NCI-H2196 (cell line): ENCODE measurements around the gene CLCN2.

ENCODE experiments used
- DNase-seq: peaks from one replicate; lab custom pipeline; 2025; ENCODE audit not compliant: unreplicated experiment; lab: John Stamatoyannopoulos, UW

Gene CLCN2

GRCh38 chr3:184361532-184361931, at the start of gene CLCN2, which contains the start of gene POLR2H:
Gene CLCN2 (minus strand): TSS chr3:184361605. CDS start chr3:184361479, 126 bp downstream.
Gene POLR2H (plus strand): TSS chr3:184361710. CDS start chr3:184363493, 1,783 bp downstream.
- DNase-seq = peak; percentile 87

GRCh38 chr3:184409946-184410500, 48.6 kb upstream of the CLCN2 start:
- DNase-seq = no peak

- no peak for DNase-seq
These were observed 48.0 kb upstream of the CLCN2 start for GRCh38 chr3:184409331-184409926.

DNA sequence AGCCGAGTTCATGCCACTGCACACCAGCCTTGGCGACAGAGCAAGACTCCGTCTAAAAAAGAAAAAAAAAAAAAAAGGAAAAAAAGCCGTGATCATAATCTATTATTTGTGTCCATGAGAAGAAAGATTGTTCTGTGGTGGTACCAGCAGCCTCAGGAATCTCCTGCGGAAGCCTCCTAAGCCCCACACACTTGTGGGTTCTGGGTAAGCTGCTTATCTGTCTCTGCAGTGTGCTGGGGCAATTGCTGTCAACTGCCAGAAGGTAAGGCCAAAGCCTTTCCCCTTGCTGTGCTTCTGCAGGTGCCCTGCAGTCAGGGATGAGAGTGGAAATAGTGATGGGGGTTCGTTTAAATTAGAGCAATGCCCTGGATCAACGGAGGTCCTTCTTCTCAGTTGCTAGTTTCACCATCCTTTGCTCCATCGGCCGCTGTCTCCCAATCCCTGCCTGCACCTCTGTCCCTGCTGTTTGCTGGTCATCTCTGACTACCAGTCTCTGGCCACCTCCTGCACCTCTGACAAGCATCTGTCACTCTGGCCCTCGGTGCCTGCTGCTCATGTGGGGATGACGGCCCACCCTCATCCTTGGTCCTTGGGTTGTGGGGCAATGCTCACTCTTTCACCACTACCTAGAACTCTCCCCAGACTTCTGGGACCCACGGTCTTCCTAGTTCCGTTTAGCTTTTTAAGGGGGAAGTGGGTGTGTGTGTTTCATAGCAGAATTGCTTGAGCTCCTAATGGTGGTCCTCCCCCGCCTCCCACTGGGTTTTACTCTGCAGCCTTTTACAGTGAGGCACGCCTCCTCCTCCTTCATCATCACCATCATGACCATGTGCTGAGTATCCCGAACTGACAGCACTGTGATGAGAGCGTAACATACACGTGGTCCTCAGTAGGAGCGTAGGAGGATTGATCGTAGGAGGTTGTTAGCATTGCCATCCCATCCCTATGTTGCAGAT, 43.9 kb upstream of the CLCN2 start:
- DNase-seq = no peak

DNA sequence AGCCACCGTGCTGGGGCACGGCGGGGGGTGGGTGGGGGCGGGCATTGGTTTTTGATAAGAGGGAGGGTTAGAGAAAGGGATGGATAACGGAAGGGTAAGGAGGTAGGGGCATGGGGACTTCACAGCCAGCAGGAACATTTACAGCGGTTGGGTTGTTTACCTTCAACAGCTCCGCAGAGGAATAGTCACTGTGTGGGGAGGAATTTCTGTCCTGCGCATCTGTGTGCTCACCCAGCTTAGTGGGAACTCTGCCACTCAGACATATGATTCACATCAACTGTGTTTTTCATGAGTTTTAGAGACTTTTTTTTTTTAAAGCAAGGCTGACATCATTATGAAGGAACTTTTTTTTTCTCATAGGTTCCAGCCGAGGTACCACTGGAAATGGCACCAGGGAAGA, 38.0 kb upstream of the CLCN2 start:
- DNase-seq = no peak

DNA sequence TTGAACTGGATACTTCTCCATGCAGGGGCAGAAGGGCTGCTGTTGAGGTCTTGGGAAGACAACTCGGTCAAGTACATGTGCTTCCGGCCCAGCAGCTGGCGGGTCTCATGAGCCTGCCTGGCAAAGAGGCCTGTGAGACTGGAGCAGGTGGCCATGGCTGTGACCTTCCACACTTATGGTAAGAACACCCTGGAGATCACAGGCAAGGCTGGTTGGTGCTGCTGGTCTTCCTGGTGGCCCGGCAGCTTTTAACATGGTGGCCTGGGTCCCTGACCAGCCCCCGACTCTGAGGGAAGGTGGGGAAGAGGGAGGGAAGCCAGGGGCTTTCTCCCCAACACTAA, 33.9 kb upstream of the CLCN2 start:
- DNase-seq = no peak

- DNase-seq = no peak
These were observed 29.9 kb upstream of the CLCN2 start for GRCh38 chr3:184391266-184391665.

- no peak for DNase-seq
These were observed 28.6 kb upstream of the CLCN2 start for GRCh38 chr3:184389935-184390528.

DNA sequence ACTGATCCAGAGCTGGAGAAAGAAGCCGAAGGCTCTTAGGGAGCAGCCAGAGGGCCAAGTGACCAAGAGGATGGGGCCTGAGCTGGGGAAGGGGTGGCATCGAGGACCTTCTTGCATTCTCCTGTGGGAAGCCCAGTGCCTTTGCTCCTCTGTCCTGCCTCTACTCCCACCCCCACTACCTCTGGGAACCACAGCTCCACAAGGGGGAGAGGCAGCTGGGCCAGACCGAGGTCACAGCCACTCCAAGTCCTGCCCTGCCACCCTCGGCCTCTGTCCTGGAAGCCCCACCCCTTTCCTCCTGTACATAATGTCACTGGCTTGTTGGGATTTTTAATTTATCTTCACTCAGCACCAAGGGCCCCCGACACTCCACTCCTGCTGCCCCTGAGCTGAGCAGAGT, 28.0 kb upstream of the CLCN2 start:
- no peak for DNase-seq

- DNase-seq = no peak
These were observed 27.5 kb upstream of the CLCN2 start for GRCh38 chr3:184388936-184389230.

DNA sequence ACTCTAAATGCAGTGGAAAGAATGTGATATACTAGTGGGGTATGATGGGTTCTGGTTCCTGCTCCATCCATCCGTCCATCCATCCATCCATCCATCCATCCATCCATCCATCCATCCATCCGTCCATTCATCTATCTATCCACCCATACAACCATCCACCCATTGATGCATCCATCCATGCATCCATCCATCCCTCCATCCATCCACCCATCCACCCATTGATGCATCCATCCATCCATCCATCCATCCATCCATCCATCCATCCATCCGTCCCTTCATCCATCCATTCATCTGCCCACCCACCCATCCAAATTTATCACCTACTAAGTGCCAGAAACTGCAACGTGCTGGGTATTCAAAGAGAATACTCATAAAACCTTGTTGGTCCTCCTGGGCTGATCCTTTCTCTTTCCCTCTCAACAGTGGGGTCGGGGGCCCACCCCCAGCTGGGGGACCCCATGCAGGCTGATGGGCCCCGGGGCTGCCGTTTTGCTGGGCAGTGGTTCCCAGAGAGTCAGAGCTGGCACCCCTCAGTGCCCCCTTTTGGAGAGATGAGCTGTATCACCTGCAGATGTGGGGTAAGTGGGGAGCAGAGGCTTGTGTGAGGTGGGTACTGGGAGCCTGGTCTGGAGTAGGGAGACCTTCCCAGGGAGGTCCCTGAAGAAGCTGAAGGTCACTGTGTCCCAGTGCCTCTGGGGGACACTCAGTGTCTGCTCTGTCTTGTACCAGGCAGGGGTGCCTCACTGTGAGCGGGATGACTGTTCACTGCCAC, 26.9 kb upstream of the CLCN2 start:
- DNase-seq = no peak

GRCh38 chr3:184387174-184387714, 25.8 kb upstream of the CLCN2 start:
- no peak for DNase-seq

GRCh38 chr3:184386047-184386806, 24.8 kb upstream of the CLCN2 start:
- no peak for DNase-seq

- no peak for DNase-seq
These were observed 23.5 kb upstream of the CLCN2 start for GRCh38 chr3:184384856-184385422.

DNA sequence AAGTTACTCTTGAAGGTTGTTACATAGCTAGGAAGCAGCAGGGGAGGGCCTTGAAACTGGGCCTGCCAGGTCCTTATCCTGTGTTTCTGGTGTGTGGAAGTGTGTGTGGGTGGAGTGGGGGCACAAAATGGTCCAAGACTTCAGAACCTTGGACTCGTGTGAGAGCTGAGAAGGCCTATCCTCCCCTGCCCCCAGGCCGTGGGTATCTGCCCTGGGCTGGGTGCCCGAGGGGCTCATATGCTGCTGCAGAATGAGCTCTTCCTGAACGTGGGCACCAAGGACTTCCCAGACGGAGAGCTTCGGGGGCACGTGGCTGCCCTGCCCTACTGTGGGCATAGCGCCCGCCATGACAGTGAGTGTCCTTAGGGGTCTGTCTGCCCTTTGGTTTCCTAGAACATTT, 22.9 kb upstream of the CLCN2 start:
- no peak for DNase-seq

DNA sequence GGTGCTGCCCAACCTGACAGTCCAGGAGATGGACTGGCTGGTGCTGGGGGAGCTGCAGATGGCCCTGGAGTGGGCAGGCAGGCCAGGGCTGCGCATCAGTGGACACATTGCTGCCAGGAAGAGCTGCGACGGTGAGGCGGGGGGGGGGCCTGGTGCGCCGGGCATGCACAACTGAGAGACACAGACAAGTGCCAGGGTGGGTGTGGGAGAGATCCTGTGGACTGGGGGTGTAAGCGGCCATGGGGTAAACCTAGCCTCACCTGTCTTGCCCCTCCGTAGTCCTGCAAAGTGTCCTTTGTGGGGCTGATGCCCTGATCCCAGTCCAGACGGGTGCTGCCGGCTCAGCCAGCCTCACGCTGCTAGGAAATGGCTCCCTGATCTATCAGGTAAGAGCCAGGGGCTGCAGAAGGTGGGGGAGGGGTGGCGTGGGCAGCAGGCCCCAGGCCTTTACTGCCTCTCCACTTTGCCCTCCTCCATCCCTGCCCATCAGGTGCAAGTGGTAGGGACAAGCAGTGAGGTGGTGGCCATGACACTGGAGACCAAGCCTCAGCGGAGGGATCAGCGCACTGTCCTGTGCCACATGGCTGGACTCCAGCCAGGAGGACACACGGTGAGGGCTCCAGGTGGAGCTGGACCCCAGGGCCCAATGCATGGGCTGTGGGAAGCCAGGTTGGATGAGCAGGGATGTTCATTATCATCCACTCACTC, 21.8 kb upstream of the CLCN2 start:
- DNase-seq = no peak

- no peak for DNase-seq
These were observed 21.1 kb upstream of the CLCN2 start for GRCh38 chr3:184382326-184383032.
